OCI-LY1 (cell line): ENCODE data around the gene REV3L.
"Not testable (repeated sequence)": the region's sequence is repeated elsewhere in the genome, so short reads cannot be mapped to it uniquely, and the experiment has no call there.

Experiments
- H2AFZ ChIP-seq: fragments of 200-600 bp; sonication (generic), shearing (Covaris generic); 2 replicates; pipeline ENCODE4 v1.6.0; 2014; ENCODE audit warnings: antibody characterized with exemption, mild to moderate bottlenecking, low read length
- H3F3A ChIP-seq: fragments of 200-600 bp; sonication (generic), shearing (Covaris generic); 2 replicates; pipeline ENCODE4 v1.6.0; 2014; ENCODE audit warnings: mild to moderate bottlenecking, antibody characterized with exemption, low read length, moderate library complexity; ENCODE audit not compliant: insufficient read depth
- H3K27ac ChIP-seq: fragments of 200-600 bp; sonication (generic); 2 replicates; pipeline ENCODE4 v1.5.1; 2014; ENCODE audit warnings: low read length, mixed run types, mild to moderate bottlenecking, low read depth; ENCODE audit not compliant: poor library complexity, severe bottlenecking
- H3K27me3 ChIP-seq: fragments of 200-600 bp; sonication (generic); 2 replicates; pipeline ENCODE4 v1.6.0; 2014; ENCODE audit warnings: antibody characterized with exemption, mild to moderate bottlenecking, low read length, moderate library complexity; ENCODE audit not compliant: insufficient read depth
- H3K36me3 ChIP-seq: fragments of 200-600 bp; sonication (generic); 2 replicates; pipeline ENCODE4 v1.6.1; 2014; ENCODE audit warnings: mild to moderate bottlenecking, antibody characterized with exemption, low read length, moderate library complexity, mixed read lengths; ENCODE audit not compliant: insufficient read depth
- H3K4me1 ChIP-seq: fragments of 200-600 bp; sonication (generic); 2 replicates; pipeline ENCODE4 v1.5.1; 2014; ENCODE audit warnings: mild to moderate bottlenecking, low read length, moderate library complexity; ENCODE audit not compliant: insufficient read depth, severe bottlenecking
- H3K4me2 ChIP-seq: fragments of 200-600 bp; sonication (generic), shearing (Covaris generic); 2 replicates; pipeline ENCODE4 v1.6.1; 2014; ENCODE audit warnings: low read length
- H3K4me3 ChIP-seq: fragments of 200-600 bp; sonication (generic); 2 replicates; pipeline ENCODE4 v1.5.1; 2014; ENCODE audit warnings: low read length, low read depth, mild to moderate bottlenecking, mixed read lengths; ENCODE audit not compliant: poor library complexity, severe bottlenecking
- H3K79me2 ChIP-seq: fragments of 200-600 bp; shearing (Covaris generic); 2 replicates; pipeline ENCODE4 v1.6.1; 2016; ENCODE audit warnings: mixed run types, low read length, mixed read lengths; ENCODE audit not compliant: insufficient read depth
- H3K9ac ChIP-seq: fragments of 200-600 bp; sonication (generic), shearing (Covaris generic); 2 replicates; pipeline ENCODE4 v1.6.1; 2014; ENCODE audit warnings: mild to moderate bottlenecking, low read length, mixed read lengths
- H3K9me2 ChIP-seq: fragments of 200-600 bp; sonication (generic), shearing (Covaris generic); 2 replicates; pipeline ENCODE4 v1.6.1; 2014; ENCODE audit warnings: low read depth, mild to moderate bottlenecking, low read length, mixed read lengths
- H3K9me3 ChIP-seq: fragments of 200-600 bp; shearing (Covaris generic); 2 replicates; pipeline ENCODE4 v1.6.1; 2014; ENCODE audit warnings: low read length, mixed read lengths
- H4K20me1 ChIP-seq: fragments of 200-600 bp; sonication (generic), shearing (Covaris generic); 2 replicates; pipeline ENCODE4 v1.6.0; 2016; ENCODE audit warnings: mild to moderate bottlenecking, low read length; ENCODE audit not compliant: insufficient read depth
- EZH2 ChIP-seq: fragments of 200-600 bp; sonication (generic), shearing (Covaris generic); IDR thresholded peaks from 2 replicates; pipeline ENCODE4 v1.8.0; 2017; ENCODE audit warnings: borderline replicate concordance, mixed run types, mild to moderate bottlenecking, antibody characterized with exemption, low read length, moderate library complexity, mixed read lengths
- TF ChIP-seq, protein P1 (sequence below): fragments of 200-600 bp; sonication (generic), shearing (Covaris generic); IDR thresholded peaks from 2 replicates; pipeline ENCODE4 v1.5.1; 2017; ENCODE audit warnings: mild to moderate bottlenecking, antibody characterized with exemption, low read length, moderate library complexity, mixed read lengths

The REV3L gene

DNA sequence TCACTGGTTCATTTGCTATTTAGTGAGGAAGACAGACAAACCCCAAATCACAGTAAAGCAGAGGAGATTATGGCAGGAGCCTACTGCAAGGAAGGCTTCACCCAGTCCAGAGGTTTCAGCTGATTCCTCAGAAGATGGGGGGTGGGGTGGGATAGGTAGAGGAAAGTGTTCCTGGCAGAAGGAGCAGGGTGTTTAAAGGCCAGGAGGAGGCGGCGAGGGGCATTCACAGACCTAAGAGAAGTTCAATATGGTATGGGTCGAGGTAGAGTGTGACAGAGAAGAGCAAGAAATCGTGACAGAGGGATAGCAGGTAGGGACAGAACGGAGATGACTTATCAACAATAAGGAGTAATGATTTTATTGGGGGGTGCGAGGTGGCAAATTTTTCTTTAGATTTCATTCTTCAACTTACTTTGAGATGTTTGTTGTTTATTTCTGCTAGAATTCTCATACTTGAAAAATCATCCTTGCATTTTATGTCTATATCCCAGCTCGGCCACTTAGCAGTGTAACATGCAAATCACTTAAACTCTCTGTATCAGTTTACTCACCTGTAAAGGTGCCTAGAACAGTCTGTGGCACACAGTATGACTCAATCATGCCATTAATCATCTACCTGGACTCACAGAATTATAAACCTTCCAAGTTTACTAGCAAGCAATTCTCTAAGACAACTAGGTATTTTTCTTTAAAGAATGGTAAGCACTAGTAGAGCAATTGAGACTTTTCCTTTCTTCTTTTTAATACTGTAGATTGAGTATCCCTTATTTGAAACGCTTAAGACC is 176.7 kb downstream of the REV3L start:
- H3K4me1 ChIP-seq, result peaks cover 15% of the 10 kb centered on the region
- no peaks in the 10 kb centered on the region for H3F3A ChIP-seq
- H4K20me1 ChIP-seq, result no peaks in the 10 kb centered on the region
- H3K36me3 ChIP-seq, result peaks cover 58% of the 10 kb centered on the region
- H3K9me3 ChIP-seq, result no peaks in the 10 kb centered on the region
- no peak overlapping the region for H3K4me3 ChIP-seq
- no peak overlapping the region for H3K27ac ChIP-seq
- no peak overlapping the region for H2AFZ ChIP-seq
- H3K4me2 ChIP-seq, result no peak overlapping the region
- TF ChIP-seq, protein P1, sequence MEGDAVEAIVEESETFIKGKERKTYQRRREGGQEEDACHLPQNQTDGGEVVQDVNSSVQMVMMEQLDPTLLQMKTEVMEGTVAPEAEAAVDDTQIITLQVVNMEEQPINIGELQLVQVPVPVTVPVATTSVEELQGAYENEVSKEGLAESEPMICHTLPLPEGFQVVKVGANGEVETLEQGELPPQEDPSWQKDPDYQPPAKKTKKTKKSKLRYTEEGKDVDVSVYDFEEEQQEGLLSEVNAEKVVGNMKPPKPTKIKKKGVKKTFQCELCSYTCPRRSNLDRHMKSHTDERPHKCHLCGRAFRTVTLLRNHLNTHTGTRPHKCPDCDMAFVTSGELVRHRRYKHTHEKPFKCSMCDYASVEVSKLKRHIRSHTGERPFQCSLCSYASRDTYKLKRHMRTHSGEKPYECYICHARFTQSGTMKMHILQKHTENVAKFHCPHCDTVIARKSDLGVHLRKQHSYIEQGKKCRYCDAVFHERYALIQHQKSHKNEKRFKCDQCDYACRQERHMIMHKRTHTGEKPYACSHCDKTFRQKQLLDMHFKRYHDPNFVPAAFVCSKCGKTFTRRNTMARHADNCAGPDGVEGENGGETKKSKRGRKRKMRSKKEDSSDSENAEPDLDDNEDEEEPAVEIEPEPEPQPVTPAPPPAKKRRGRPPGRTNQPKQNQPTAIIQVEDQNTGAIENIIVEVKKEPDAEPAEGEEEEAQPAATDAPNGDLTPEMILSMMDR, result no peak
- no peak for TF ChIP-seq EZH2
- no peaks in the 10 kb centered on the region for H3K9me2 ChIP-seq
- H3K9ac ChIP-seq, result no peak overlapping the region
- no peaks in the 10 kb centered on the region for H3K79me2 ChIP-seq
- no peaks in the 10 kb centered on the region for H3K27me3 ChIP-seq

DNA sequence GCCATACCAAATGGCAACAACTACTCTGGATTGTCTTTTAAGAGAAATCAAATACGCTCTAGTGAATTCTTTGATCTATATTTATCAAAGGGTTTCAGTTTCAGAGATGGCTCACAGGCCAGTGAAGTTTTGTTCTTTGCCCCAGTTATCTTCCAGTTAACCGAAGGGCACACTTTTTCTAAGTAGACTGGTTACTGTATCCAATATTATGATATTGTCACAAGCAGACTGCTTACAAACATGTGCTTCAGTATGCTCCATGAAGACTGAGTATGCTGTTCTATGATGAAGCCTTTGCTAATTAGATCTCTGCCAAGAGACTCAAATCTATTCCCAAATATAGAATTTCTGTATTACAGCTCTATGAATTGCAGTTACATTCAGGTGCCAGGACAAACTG is 181.1 kb downstream of the REV3L start:
- H2AFZ ChIP-seq, result no peak overlapping the region
- no peak overlapping the region for H3K9ac ChIP-seq
- no peaks in the 10 kb centered on the region for H3K27me3 ChIP-seq
- peaks cover 15% of the 10 kb centered on the region for H3K4me1 ChIP-seq
- no peaks in the 10 kb centered on the region for H3K9me3 ChIP-seq
- no peaks in the 10 kb centered on the region for H3F3A ChIP-seq
- no peaks in the 10 kb centered on the region for H3K79me2 ChIP-seq
- TF ChIP-seq EZH2, result no peak
- TF ChIP-seq, protein P1, result no peak
- no peaks in the 10 kb centered on the region for H3K9me2 ChIP-seq
- H3K4me3 ChIP-seq, result no peak overlapping the region
- H3K36me3 ChIP-seq, result peaks cover 34% of the 10 kb centered on the region
- peak overlapping the region; percentile 13; the same call in 1 of the 2 replicates for H3K4me2 ChIP-seq
- H4K20me1 ChIP-seq, result no peaks in the 10 kb centered on the region
- H3K27ac ChIP-seq, result peak overlapping the region; percentile 45

DNA sequence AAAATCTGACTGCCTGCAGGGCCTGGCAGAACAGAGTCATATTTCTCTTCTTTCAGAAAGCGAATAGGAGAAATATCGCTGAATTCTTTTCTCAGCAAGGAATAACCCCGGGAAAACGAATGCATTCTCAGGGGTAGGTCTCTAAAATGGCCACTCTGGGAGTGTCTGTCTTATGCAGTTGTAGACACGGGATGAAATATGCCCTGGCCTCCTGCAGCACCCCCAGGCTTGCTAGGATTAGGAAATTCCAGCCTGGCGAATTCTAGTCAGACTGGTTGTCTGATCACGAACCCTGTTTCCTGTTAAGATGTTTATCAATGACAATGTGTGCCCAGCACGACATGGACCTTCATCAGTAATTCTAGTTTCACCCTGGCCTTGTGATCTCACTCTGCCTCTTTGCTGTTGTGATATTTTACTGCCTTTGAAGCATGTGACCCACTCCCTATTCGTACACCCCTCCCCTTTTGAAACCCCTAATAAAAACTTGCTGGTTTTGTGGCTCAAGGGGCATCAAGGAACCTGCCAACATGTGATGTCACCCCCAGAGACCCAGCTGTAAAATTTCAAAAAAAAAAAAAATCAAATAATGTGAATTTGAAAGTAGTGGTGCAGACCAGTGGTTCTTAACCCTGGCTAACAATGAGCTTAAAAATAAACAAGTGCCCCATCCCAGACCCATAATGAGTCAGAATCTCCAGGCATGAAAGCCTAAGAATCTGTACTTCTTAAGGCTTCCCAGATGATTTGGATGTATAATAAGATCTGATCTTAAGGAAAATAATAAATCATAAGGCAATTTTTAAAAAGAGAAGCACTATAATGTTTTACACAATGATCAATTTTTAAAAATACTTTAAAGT is 181.8 kb downstream of the REV3L start:
- H3K4me2 ChIP-seq, H3K4me3 ChIP-seq, H3K9me2 ChIP-seq, H3K79me2 ChIP-seq, H3K27me3 ChIP-seq, H3K9me3 ChIP-seq, H3K9ac ChIP-seq, H3F3A ChIP-seq, H4K20me1 ChIP-seq, H2AFZ ChIP-seq: not testable (repeated sequence)
- Histone ChIP-seq H3K4me1 (peaks cover 15% of the 10 kb centered on the region), H3K27ac (peak overlapping the region; percentile 45), H3K36me3 (peaks cover 32% of the 10 kb centered on the region)
